MM.1S (cell line): ENCODE measurements around the gene CD82.
"Not testable (repeated sequence)": the region's sequence is repeated elsewhere in the genome, so short reads cannot be mapped to it uniquely, and the experiment has no call there.

Source experiments
- DNase-seq: peaks from one replicate; pipeline ENCODE4 v3.0.0-alpha.2; 2015
- H2AFZ ChIP-seq: fragments of 300-600 bp; sonication (generic); 2 replicates; pipeline ENCODE4 v1.6.0; 2016; ENCODE audit warnings: antibody characterized with exemption, low read length
- H3F3A ChIP-seq: fragments of 300-600 bp; sonication (generic); 2 replicates; pipeline ENCODE4 v1.6.1; 2016; ENCODE audit warnings: mild to moderate bottlenecking, antibody characterized with exemption, low read length, moderate library complexity, mixed read lengths; ENCODE audit not compliant: insufficient read depth
- H3K27ac ChIP-seq: fragments of 300-600 bp; sonication (generic); 2 replicates; pipeline ENCODE4 v1.5.1; 2016; ENCODE audit warnings: mild to moderate bottlenecking, low read length
- H3K27me3 ChIP-seq: fragments of 300-600 bp; sonication (generic); replicated peaks from 2 replicates; pipeline ENCODE4 v1.6.0; 2016; ENCODE audit warnings: low read length; ENCODE audit not compliant: insufficient read depth
- H3K36me3 ChIP-seq: fragments of 300-600 bp; sonication (generic); replicated peaks from 2 replicates; pipeline ENCODE4 v1.6.1; 2016; ENCODE audit warnings: mild to moderate bottlenecking, low read length, mixed read lengths; ENCODE audit not compliant: insufficient read depth
- H3K4me1 ChIP-seq: fragments of 300-600 bp; sonication (generic); 2 replicates; pipeline ENCODE4 v1.6.1; 2016; ENCODE audit warnings: low read length, mixed read lengths
- H3K4me2 ChIP-seq: fragments of 300-600 bp; sonication (generic); 2 replicates; pipeline ENCODE4 v1.6.0; 2016; ENCODE audit warnings: low read depth, low read length
- H3K4me3 ChIP-seq: fragments of 300-600 bp; sonication (generic); 2 replicates; pipeline ENCODE4 v1.5.1; 2016; ENCODE audit warnings: low read length, mixed read lengths
- H3K79me2 ChIP-seq: fragments of 300-600 bp; sonication (generic); 2 replicates; pipeline ENCODE4 v1.6.1; 2016; ENCODE audit warnings: mixed run types, low read length, mixed read lengths
- H3K9ac ChIP-seq: fragments of 300-600 bp; sonication (generic); 2 replicates; pipeline ENCODE4 v1.6.1; 2016; ENCODE audit warnings: low read length, mixed read lengths
- H3K9me2 ChIP-seq: fragments of 300-600 bp; sonication (generic); replicated peaks from 2 replicates; pipeline ENCODE4 v1.6.1; 2016; ENCODE audit warnings: mild to moderate bottlenecking, low read length, mixed read lengths; ENCODE audit not compliant: insufficient read depth
- H3K9me3 ChIP-seq: fragments of 300-600 bp; sonication (generic); replicated peaks from 2 replicates; pipeline ENCODE4 v1.6.1; 2016; ENCODE audit warnings: mild to moderate bottlenecking, low read length, mixed read lengths; ENCODE audit not compliant: insufficient read depth
- H4K20me1 ChIP-seq: fragments of 300-600 bp; sonication (generic); 2 replicates; pipeline ENCODE4 v1.6.1; 2016; ENCODE audit warnings: mild to moderate bottlenecking, low read length, moderate library complexity, mixed read lengths; ENCODE audit not compliant: insufficient read depth
- CTCF ChIP-seq: fragments of 300-600 bp; sonication (generic); IDR thresholded peaks from 2 replicates; pipeline ENCODE4 v1.5.1; 2016; ENCODE audit warnings: antibody characterized with exemption, low read length, mixed read lengths
- EZH2 ChIP-seq: fragments of 300-600 bp; sonication (generic); optimal IDR thresholded peaks from 2 replicates; pipeline ENCODE3; 2017; ENCODE audit warnings: low read depth, mild to moderate bottlenecking, antibody characterized with exemption, low read length, mixed read lengths
- EZH2phosphoT487 ChIP-seq: fragments of 300-600 bp; sonication (generic); IDR thresholded peaks from 2 replicates; pipeline ENCODE4 v1.6.1; 2018; ENCODE audit warnings: antibody characterized with exemption, low read length

CD82 gene

GRCh38 chr11:44659641-44660040 is 94.2 kb downstream of the CD82 start:
- no peaks in the 10 kb centered on the region for H4K20me1 ChIP-seq
- H3K79me2 ChIP-seq: no peaks in the 10 kb centered on the region
- DNase-seq: no peak
- H3K4me1 ChIP-seq: no peaks in the 10 kb centered on the region
- no peaks in the 10 kb centered on the region for H3K9me2 ChIP-seq
- H3K27me3 ChIP-seq: no peaks in the 10 kb centered on the region
- no peak overlapping the region for H3K4me3 ChIP-seq
- TF ChIP-seq EZH2: no peak
- TF ChIP-seq CTCF: no peak
- TF ChIP-seq EZH2phosphoT487: no peak
- no peak overlapping the region for H3K9ac ChIP-seq
- no peaks in the 10 kb centered on the region for H3K9me3 ChIP-seq
- no peaks in the 10 kb centered on the region for H3K36me3 ChIP-seq
- no peak overlapping the region for H3K4me2 ChIP-seq
- no peaks in the 10 kb centered on the region for H3F3A ChIP-seq
- no peak overlapping the region for H2AFZ ChIP-seq
- H3K27ac ChIP-seq: no peak overlapping the region

- H3K9me2 ChIP-seq, DNase-seq, H3K4me3 ChIP-seq, H3K27ac ChIP-seq, H3F3A ChIP-seq, H3K9ac ChIP-seq, H3K4me1 ChIP-seq, H3K27me3 ChIP-seq, H3K9me3 ChIP-seq, H3K36me3 ChIP-seq, H3K4me2 ChIP-seq, H2AFZ ChIP-seq, H4K20me1 ChIP-seq, H3K79me2 ChIP-seq: not testable (repeated sequence)
Measured at GRCh38 chr11:44660535-44660934, 95.1 kb downstream of the CD82 start.

- Histone ChIP-seq H3K4me3 (no peak overlapping the region), H4K20me1 (no peaks in the 10 kb centered on the region), H3K9me2 (no peaks in the 10 kb centered on the region), H2AFZ (no peak overlapping the region), H3K27me3 (no peaks in the 10 kb centered on the region), H3F3A (no peaks in the 10 kb centered on the region), H3K27ac (no peak overlapping the region), H3K9me3 (no peaks in the 10 kb centered on the region), H3K9ac (no peak overlapping the region), H3K4me1 (no peaks in the 10 kb centered on the region), H3K36me3 (no peaks in the 10 kb centered on the region), H3K79me2 (no peaks in the 10 kb centered on the region), H3K4me2 (no peak overlapping the region)
- no peak for TF ChIP-seq EZH2
- no peak for TF ChIP-seq EZH2phosphoT487
- TF ChIP-seq CTCF: no peak
- DNase-seq: no peak
Measured at GRCh38 chr11:44661311-44661717, 95.9 kb downstream of the CD82 start.
